ENCODE data around the gene RFX6.

Gene RFX6

GRCh38 chr6:116894669-116895068 is 17.6 kb downstream of the RFX6 start:
- DNase-seq = no peak

- DNase-seq = no peak
Measured at GRCh38 chr6:116895935-116896334, 18.9 kb downstream of the RFX6 start.

GRCh38 chr6:116902634-116903033 is 25.6 kb downstream of the RFX6 start:
- no peak for DNase-seq

GRCh38 chr6:116922853-116923548 is 46.0 kb downstream of the RFX6 start:
- DNase-seq = no peak

- no peak for DNase-seq
Measured at GRCh38 chr6:116924245-116924644, 47.2 kb downstream of the RFX6 start.

GRCh38 chr6:116925088-116925794 is 48.2 kb downstream of the RFX6 start:
- DNase-seq = no peak

GRCh38 chr6:116928677-116929076 is 51.6 kb downstream of the RFX6 start:
- DNase-seq = no peak

GRCh38 chr6:116929825-116930224 is 52.8 kb downstream of the RFX6 start:
- DNase-seq = no peak

- DNase-seq = no peak
Measured at GRCh38 chr6:116931456-116931855, 54.4 kb downstream of the RFX6 start.

- peak in 1 of 2 experiments; percentile 13 for DNase-seq
Measured at GRCh38 chr6:116932496-116932895, 55.5 kb downstream of the RFX6 start.

GRCh38 chr6:116933485-116933884 is 56.4 kb downstream of the RFX6 start:
- no peak for DNase-seq

- DNase-seq = no peak
Measured at GRCh38 chr6:116938305-116938704, 61.3 kb downstream of the RFX6 start.

- DNase-seq = no peak
Measured at GRCh38 chr6:116941727-116942126, 64.7 kb downstream of the RFX6 start.

GRCh38 chr6:116945809-116946208 is 68.8 kb downstream of the RFX6 start:
- DNase-seq = peak in 1 of 2 experiments; percentile 6

GRCh38 chr6:116948533-116949304 is 71.7 kb downstream of the RFX6 start:
- DNase-seq = peak; percentile 28 to 63

GRCh38 chr6:116949964-116950363 is 72.9 kb downstream of the RFX6 start:
- no peak for DNase-seq

GRCh38 chr6:116954335-116954734 is 77.3 kb downstream of the RFX6 start:
- DNase-seq = no peak

- DNase-seq = peak; percentile 62 to 91
Measured at GRCh38 chr6:116954938-116955337, 77.9 kb downstream of the RFX6 start.

- DNase-seq = no peak
Measured at GRCh38 chr6:116955773-116956172, 78.7 kb downstream of the RFX6 start.

- DNase-seq = no peak
Measured at GRCh38 chr6:116963972-116964371, 86.9 kb downstream of the RFX6 start.

- DNase-seq = no peak
Measured at GRCh38 chr6:116966675-116967576, 89.9 kb downstream of the RFX6 start.

GRCh38 chr6:116969211-116969863 is 92.3 kb downstream of the RFX6 start:
- DNase-seq = peak; percentile 57 to 85
